Colonic mucosa (tissue), 4 donors: ENCODE measurements around the gene NKIRAS2. TPM values are rescaled to one million over a fixed set of nuclear protein-coding genes. Genes with fewer than 3 reads are reported as not detected.

Source experiments
- DNase-seq: peaks from one replicate; pipeline ENCODE4 v3.0.0-alpha.2; 2020
- H3K27ac ChIP-seq: fragments of 200-600 bp; one replicate; pipeline ENCODE4 v1.8.0; 2021
- H3K27me3 ChIP-seq: fragments of 200-600 bp; one replicate; pipeline ENCODE4 v1.8.0; 2021
- H3K36me3 ChIP-seq: fragments of 200-600 bp; one replicate; pipeline ENCODE4 v1.8.0; 2021
- H3K4me1 ChIP-seq: fragments of 200-600 bp; one replicate; pipeline ENCODE4 v1.8.0; 2021; ENCODE audit warnings: mild to moderate bottlenecking
- H3K4me3 ChIP-seq: fragments of 200-600 bp; one replicate; pipeline ENCODE4 v1.8.0; 2021
- H3K9ac ChIP-seq, 2 donors: one replicate each; pipeline ENCODE4 v1.7.0; 2013; ENCODE audit warnings: control low read depth in 2 of 2, low read depth in 2 of 2, low read length in 2 of 2
- H3K9me3 ChIP-seq: fragments of 200-600 bp; one replicate; pipeline ENCODE4 v1.8.0; 2021
- CTCF ChIP-seq: fragments of 200-600 bp; IDR thresholded peaks from one replicate; pipeline ENCODE4 v1.8.0; 2022; ENCODE audit warnings: antibody characterized with exemption, mild to moderate bottlenecking
- intact Hi-C: fragments of 100-400 bp; cut with DNase I; formaldehyde crosslinking; loops from one replicate; pipeline ENCODE4 v1.14.1; 2022
- total RNA-seq, 2 donors: library from RNA; stranded (reverse); fragmentation: NEBNext Ultra II Directional in 1 of 2; extraction: Animal tissue kit (Norgen Biotek cat#: 25700) in 1 of 2; gene quantifications; one replicate each; pipeline ENCODE4 v1.2.1, GENCODE V29; 2021
- donor health status: healthy.
- donor health status: DM: no; HTN: no; CAD: no.
- donor health status: DM: no; HTN: no; CAD: no.

Gene NKIRAS2
- total RNA-seq, result 10 to 100 TPM; 25.8 to 26.3 TPM

- H3K4me3 ChIP-seq, result peak within 1 kb of the TSS; percentile 84
- H3K4me1 ChIP-seq, result peaks cover 24% of the 10 kb centered on the region
- no peaks in the 10 kb centered on the region for H3K9me3 ChIP-seq
- peaks cover 14% of the 10 kb centered on the region for H3K36me3 ChIP-seq
- peak within 1 kb of the TSS; percentile 64 for H3K27ac ChIP-seq
- no peaks in the 10 kb centered on the region for H3K27me3 ChIP-seq
- peak; percentile 96 for DNase-seq
- intact Hi-C loops, result no loop called here
- peak within 1 kb of the TSS; percentile 97 to 98 for H3K9ac ChIP-seq
- TF ChIP-seq CTCF, result peak; percentile 96
Measured at GRCh38 chr17:42019509-42020404, at the start of gene NKIRAS2. Gene NKIRAS2 (plus strand): TSS chr17:42020090. CDS start chr17:42021578, 1,488 bp downstream.

GRCh38 chr17:41970901-41971331 is 49.0 kb upstream of the NKIRAS2 start:
- Histone ChIP-seq H3K27ac (no peak overlapping the region), H3K4me1 (peaks cover 4% of the 10 kb centered on the region), H3K9ac (no peak overlapping the region), H3K36me3 (peaks cover 11% of the 10 kb centered on the region), H3K9me3 (no peaks in the 10 kb centered on the region), H3K4me3 (no peak overlapping the region), H3K27me3 (no peaks in the 10 kb centered on the region)
- intact Hi-C loops, result no loop called here
- no peak for TF ChIP-seq CTCF
- no peak for DNase-seq

- Histone ChIP-seq H3K36me3 (peaks cover 14% of the 10 kb centered on the region), H3K9ac (no peak overlapping the region), H3K4me1 (peaks cover 4% of the 10 kb centered on the region), H3K4me3 (no peak overlapping the region), H3K9me3 (no peaks in the 10 kb centered on the region), H3K27ac (no peak overlapping the region), H3K27me3 (no peaks in the 10 kb centered on the region)
- DNase-seq, result no peak
- intact Hi-C loops, result no loop called here
- TF ChIP-seq CTCF, result no peak
Measured at GRCh38 chr17:41971721-41972523, 48.0 kb upstream of the NKIRAS2 start.

GRCh38 chr17:41972571-41973407 is 47.1 kb upstream of the NKIRAS2 start:
- no peak for TF ChIP-seq CTCF
- intact Hi-C loops, result no loop called here
- Histone ChIP-seq H3K36me3 (peaks cover 14% of the 10 kb centered on the region), H3K9me3 (no peaks in the 10 kb centered on the region), H3K27me3 (no peaks in the 10 kb centered on the region), H3K27ac (no peak overlapping the region), H3K4me3 (no peak overlapping the region), H3K4me1 (peaks cover under 1% of the 10 kb centered on the region), H3K9ac (no peak overlapping the region)
- no peak for DNase-seq

- Histone ChIP-seq H3K9me3 (no peaks in the 10 kb centered on the region), H3K4me1 (no peaks in the 10 kb centered on the region), H3K4me3 (no peak overlapping the region), H3K9ac (no peak overlapping the region), H3K27ac (no peak overlapping the region), H3K36me3 (peaks cover 14% of the 10 kb centered on the region), H3K27me3 (no peaks in the 10 kb centered on the region)
- TF ChIP-seq CTCF, result no peak
- intact Hi-C loops, result no loop called here
- no peak for DNase-seq
Measured at GRCh38 chr17:41973408-41973811, 46.5 kb upstream of the NKIRAS2 start.
